A673 (cell line): ENCODE data around the gene RAPGEF5. TPM values are rescaled to one million over a fixed set of nuclear protein-coding genes. Genes with fewer than 3 reads are reported as not detected.

Experiments used
- BruUV-seq: library from RNA; stranded (reverse); fragments of 400-500 nt; replicated peaks from 2 replicates; lab custom pipeline; 2021; lab: Mats Ljungman, UMichigan
- CTCF ChIA-PET: fragments of 300-600 bp; sonication (Branson Sonifier 250); formaldehyde crosslinking; loops from one replicate; lab custom pipeline; 2022; ENCODE audit warnings: antibody characterized with exemption; lab: Charles Lee
- POLR2A ChIA-PET: fragments of 300-600 bp; sonication (Branson Sonifier 250); formaldehyde crosslinking; loops from one replicate; lab custom pipeline; 2022; ENCODE audit warnings: antibody characterized with exemption; ENCODE audit not compliant: low non-redundant PET; lab: Charles Lee
- DNase-seq: peaks from one replicate; pipeline ENCODE4 v3.0.0-alpha.2; 2015; ENCODE audit warnings: low spot score
- H3K27ac ChIP-seq: fragments of 200-600 bp; sonication (generic); 2 replicates; pipeline ENCODE4 v1.5.1; 2016; ENCODE audit warnings: mixed run types, low read depth, mild to moderate bottlenecking, mixed read lengths, antibody characterized with exemption, low read length; ENCODE audit not compliant: poor library complexity, severe bottlenecking
- H3K27me3 ChIP-seq: fragments of 200-600 bp; sonication (generic); replicated peaks from 2 replicates; pipeline ENCODE4 v1.6.1; 2017; ENCODE audit warnings: mixed run types, low read depth, mild to moderate bottlenecking, mixed read lengths, antibody characterized with exemption, low read length; ENCODE audit not compliant: insufficient read depth, poor library complexity
- H3K36me3 ChIP-seq: fragments of 200-600 bp; sonication (generic); 2 replicates; pipeline ENCODE4 v1.6.1; 2016; ENCODE audit warnings: mixed run types, mild to moderate bottlenecking, mixed read lengths, antibody characterized with exemption, low read length; ENCODE audit not compliant: insufficient read depth, poor library complexity, severe bottlenecking
- H3K4me1 ChIP-seq: fragments of 200-600 bp; sonication (generic); 2 replicates; pipeline ENCODE4 v1.6.1; 2017; ENCODE audit warnings: mixed run types, mild to moderate bottlenecking, mixed read lengths, antibody characterized with exemption, low read length; ENCODE audit not compliant: insufficient read depth, poor library complexity, severe bottlenecking
- H3K4me3 ChIP-seq: fragments of 200-600 bp; sonication (generic); 2 replicates; pipeline ENCODE4 v1.5.1; 2016; ENCODE audit warnings: low read depth, mixed run types, mild to moderate bottlenecking, mixed read lengths, low read length; ENCODE audit not compliant: poor library complexity, severe bottlenecking
- H3K9me3 ChIP-seq: fragments of 200-600 bp; sonication (generic); 2 replicates; pipeline ENCODE4 v1.6.1; 2016; ENCODE audit warnings: mixed run types, low read depth, mild to moderate bottlenecking, mixed read lengths, antibody characterized with exemption, low read length; ENCODE audit not compliant: poor library complexity, severe bottlenecking
- CTCF ChIP-seq: fragments of 300-800, 200-600 bp; sonication (generic); conservative IDR thresholded peaks from 2 replicates; pipeline ENCODE4 v1.5.1; 2017; ENCODE audit warnings: low read depth, mild to moderate bottlenecking, antibody characterized with exemption, low read length, moderate library complexity, mixed read lengths
- EZH2 ChIP-seq: fragments of 200-600 bp; sonication (generic); IDR thresholded peaks from 2 replicates; pipeline ENCODE4 v1.6.1; 2017; ENCODE audit warnings: borderline replicate concordance, low read depth, mild to moderate bottlenecking, mixed read lengths, antibody characterized with exemption, low read length; ENCODE audit not compliant: poor library complexity, severe bottlenecking
- intact Hi-C: fragments of 100-400 bp; cut with micrococcal nuclease; formaldehyde crosslinking; loops from one replicate; pipeline ENCODE4 v1.10.0; 2022; ENCODE audit not compliant: unreplicated experiment
- total RNA-seq: library from RNA; stranded (reverse); gene quantifications from 2 replicates; pipeline ENCODE4 v1.2.3, GENCODE V29; 2021

Gene RAPGEF5
- total RNA-seq, 1 experiment from 2014 or later: 10.7 TPM

DNA sequence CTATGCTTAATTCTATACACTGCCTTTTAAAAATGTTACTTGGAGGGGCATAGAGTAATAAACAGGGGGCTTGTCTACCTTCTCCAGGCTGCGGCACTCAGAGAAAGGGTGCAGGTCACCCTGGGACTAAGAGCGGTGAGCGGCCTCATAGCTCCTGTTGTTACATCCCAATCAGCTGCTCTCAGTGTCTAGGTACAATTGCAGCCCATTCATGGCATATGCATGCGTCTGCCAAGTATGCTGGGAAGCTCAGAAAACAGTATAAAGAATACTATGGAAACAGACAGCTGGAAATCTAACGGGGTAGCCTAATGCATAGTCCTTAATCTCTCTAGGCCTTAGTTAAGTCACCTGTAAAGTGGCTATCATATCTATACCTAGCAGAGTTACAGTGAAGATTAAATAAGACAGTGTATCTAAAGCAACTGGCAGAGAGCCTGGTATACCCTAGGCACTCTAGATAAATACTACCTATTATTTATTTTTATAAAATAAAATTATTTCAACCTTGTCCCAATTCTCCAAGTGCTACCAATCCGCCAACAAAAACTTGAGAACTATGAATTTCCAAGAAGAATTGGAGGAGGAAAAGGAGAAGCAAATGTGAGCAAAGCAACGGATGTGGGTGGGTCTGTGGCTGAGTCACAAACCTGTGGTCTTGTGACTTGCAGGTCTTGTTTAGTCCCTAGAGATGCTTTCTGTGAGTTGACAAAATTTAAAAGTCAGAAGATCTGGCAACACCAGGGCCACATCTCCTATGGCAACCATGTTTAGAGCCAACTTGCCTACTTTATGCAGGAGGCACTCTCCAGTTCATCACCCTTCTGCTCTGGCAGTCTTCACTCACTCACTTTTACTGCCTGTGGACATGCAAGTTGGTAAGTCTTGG is 183.0 kb downstream of the RAPGEF5 start:
- no peaks in the 10 kb centered on the region for H3K9me3 ChIP-seq
- POLR2A ChIA-PET: no interaction called here
- H3K27me3 ChIP-seq: no peaks in the 10 kb centered on the region
- CTCF ChIA-PET: no interaction called here
- TF ChIP-seq CTCF (no peak), EZH2 (no peak)
- DNase-seq: no peak
- H3K36me3 ChIP-seq: no peaks in the 10 kb centered on the region
- BruUV-seq: no TSS peak
- no peak overlapping the region for H3K4me3 ChIP-seq
- intact Hi-C loops: no loop called here
- no peaks in the 10 kb centered on the region for H3K4me1 ChIP-seq
- H3K27ac ChIP-seq: no peak overlapping the region

GRCh38 chr7:22168129-22168634 is 188.8 kb downstream of the RAPGEF5 start:
- Histone ChIP-seq H3K9me3 (no peaks in the 10 kb centered on the region), H3K27ac (no peak overlapping the region), H3K27me3 (no peaks in the 10 kb centered on the region), H3K36me3 (no peaks in the 10 kb centered on the region), H3K4me1 (peaks cover 6% of the 10 kb centered on the region), H3K4me3 (no peak overlapping the region)
- ChIA-PET POLR2A (no interaction called here), CTCF (no interaction called here)
- no TSS peak for BruUV-seq
- no peak for DNase-seq
- TF ChIP-seq CTCF: no peak
- TF ChIP-seq EZH2: no peak
- intact Hi-C loops: no loop called here

- intact Hi-C loops: no loop called here
- no peak for DNase-seq
- CTCF ChIA-PET: no interaction called here
- no peak overlapping the region for H3K27ac ChIP-seq
- TF ChIP-seq EZH2 (no peak), CTCF (no peak)
- no peaks in the 10 kb centered on the region for H3K27me3 ChIP-seq
- no TSS peak for BruUV-seq
- H3K4me1 ChIP-seq: peaks cover 6% of the 10 kb centered on the region
- no peaks in the 10 kb centered on the region for H3K9me3 ChIP-seq
- H3K4me3 ChIP-seq: no peak overlapping the region
- no peaks in the 10 kb centered on the region for H3K36me3 ChIP-seq
- POLR2A ChIA-PET: no interaction called here
Observed at GRCh38 chr7:22167482-22167881, 189.5 kb downstream of the RAPGEF5 start.
